GM12892 (cell line): ENCODE data around the gene ANXA10.

Source experiments
- POLR2A ChIP-seq: IDR thresholded peaks from 2 replicates; pipeline ENCODE4 v1.6.1; 2011; ENCODE audit warnings: low read depth, low read length, control low read depth
- TAF1 ChIP-seq: IDR thresholded peaks from 2 replicates; pipeline ENCODE4 v1.6.1; 2011; ENCODE audit warnings: low read depth, mild to moderate bottlenecking, control low read depth, low read length, borderline replicate concordance

DNA sequence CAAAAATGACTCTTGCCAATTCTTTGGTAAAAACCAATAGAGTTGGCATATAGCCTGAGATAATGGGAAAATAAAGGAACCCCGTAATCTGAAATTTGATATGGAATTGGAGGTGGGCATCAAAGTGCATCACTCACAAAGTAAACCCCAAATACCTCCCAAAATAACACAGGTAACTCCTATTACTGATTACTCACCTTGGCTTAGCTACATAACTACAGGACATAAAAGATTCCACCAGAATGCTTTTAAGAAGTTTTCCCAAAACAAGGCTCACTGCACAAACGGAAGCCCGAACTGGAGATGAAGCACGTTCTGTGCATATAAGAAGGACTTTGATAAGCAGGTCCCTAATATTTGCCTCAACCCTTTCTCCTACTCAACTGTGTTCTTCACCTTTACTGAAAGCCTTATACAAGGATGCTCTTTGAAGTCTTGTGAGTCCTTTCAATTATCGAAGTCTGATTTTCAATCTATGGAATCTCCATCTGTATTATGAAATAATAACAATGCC lies 14.6 kb upstream of the ANXA10 start:
- TF ChIP-seq POLR2A: no peak
- no peak for TF ChIP-seq TAF1
